ENCODE results near the gene SH3GL2.

Gene SH3GL2
- 0 to 0.40 reads per million in 2 donors for total RNA-seq

- peak in 1 of 5 experiments; percentile 51 for DNase-seq
These were observed at the start of gene SH3GL2 for GRCh38 chr9:17578911-17579793. Gene SH3GL2, plus strand, starts transcription at chr9:17579066.

DNA sequence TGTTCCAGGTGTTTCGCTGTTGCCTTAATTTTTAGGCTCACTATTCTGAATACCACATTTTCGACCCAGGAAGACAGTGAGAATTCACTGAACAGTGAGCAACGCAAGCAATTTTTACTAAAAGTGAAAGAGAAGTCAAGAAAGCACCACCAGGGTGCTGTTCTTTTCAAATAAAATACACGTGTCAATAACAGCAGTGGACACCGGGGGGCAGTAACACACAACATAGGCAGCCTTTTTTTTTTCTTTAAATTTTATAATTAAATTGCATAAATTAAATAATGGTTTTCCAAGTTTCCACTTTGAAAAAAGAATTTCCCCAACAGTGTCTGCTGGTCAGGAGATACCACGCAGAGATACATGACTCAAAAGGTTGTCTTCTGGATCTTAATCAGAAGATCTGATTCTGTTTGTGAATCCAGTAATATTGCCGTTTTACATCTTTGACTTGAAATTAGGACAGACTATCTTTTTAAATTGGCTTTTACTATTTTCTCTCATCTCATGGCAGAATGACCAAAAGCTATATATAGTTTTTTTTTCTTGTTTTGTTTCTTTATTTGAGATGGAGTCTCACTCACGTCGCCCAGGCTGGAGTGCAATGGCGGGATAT is 47.1 kb upstream of the SH3GL2 start:
- DNase-seq, result peak in 1 of 5 experiments; percentile 30

DNA sequence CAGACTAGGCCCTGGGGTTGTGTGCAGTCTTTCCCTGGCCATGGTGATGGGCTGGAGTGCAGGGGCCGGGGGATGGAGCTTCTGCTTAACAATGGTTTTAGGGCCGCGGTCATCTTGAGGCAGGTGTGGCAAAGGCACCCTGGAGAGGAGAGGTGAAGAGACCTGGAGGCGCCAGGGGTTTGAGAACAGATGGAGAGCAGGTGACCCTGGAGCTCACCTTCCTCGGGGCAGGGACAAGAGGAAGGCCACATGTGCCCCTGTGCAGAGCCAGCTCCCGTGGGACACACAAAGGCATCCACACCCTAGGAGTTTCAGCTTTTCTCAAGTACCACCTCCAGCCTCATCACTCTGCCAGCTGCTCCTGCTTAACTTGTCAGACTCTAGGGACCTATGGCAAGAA is 46.4 kb upstream of the SH3GL2 start:
- no peak for DNase-seq

DNA sequence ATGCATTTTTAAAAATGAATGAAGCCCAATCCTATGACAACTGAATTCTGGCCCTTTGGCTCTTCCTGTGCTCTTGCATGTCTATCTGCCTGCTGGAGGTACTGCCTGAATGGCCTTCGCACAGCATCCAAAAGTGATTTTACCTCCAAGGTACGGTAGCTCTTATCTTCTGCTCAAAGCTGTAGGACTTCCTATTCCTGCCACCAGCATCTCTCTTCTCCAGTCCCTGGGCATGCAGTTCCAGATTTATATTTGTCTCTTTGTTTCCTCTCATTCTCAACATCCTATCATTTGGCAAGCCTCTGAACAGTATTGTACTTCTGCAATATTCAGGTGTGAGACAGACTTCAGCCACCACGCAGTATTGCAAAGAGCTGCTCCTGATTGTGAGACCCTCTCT is 43.7 kb upstream of the SH3GL2 start:
- no peak for DNase-seq

GRCh38 chr9:17536027-17536426 is 42.8 kb upstream of the SH3GL2 start:
- DNase-seq, result no peak

DNA sequence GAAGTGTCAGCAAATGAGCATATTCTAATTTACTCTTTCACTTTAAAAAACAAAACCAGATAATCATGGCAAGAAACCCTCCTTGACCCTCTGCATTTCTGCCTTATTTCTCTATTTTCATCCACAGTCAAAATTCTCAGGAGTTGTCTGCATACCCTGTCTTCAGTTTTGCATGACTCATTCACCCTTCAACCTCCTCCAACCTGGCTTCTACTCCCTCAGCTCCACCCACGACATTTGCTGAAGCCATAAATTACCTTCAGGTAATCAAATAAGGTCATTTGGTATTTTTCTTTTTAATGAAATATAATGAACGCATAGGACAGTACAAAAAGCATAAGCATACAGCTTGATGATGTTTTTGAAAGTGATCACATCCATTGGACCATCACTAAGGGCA is 27.8 kb upstream of the SH3GL2 start:
- DNase-seq, result no peak

GRCh38 chr9:17555362-17556054 is 23.4 kb upstream of the SH3GL2 start:
- no peak for DNase-seq

DNA sequence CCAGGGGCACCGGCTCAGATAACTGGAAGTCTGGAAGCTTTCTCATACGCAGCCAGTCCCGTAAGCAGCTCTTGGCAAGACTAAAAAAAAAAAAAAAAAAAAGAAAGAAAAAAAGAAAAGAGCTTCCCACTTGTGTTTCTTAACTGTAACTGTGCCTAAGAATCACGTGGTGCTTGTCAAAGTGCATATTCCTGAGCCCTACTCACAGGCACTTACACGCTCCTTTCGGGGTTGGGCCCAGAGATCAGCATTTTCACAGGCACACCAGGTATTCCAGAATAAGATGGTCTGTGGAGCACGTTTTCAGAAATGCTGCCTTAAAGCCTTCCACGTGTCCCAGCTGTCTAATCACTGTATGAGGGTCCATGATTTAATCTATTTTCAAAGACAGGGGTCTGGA is 22.6 kb upstream of the SH3GL2 start:
- no peak for DNase-seq

- no peak for DNase-seq
These were observed 21.9 kb upstream of the SH3GL2 start for GRCh38 chr9:17556935-17557334.

DNA sequence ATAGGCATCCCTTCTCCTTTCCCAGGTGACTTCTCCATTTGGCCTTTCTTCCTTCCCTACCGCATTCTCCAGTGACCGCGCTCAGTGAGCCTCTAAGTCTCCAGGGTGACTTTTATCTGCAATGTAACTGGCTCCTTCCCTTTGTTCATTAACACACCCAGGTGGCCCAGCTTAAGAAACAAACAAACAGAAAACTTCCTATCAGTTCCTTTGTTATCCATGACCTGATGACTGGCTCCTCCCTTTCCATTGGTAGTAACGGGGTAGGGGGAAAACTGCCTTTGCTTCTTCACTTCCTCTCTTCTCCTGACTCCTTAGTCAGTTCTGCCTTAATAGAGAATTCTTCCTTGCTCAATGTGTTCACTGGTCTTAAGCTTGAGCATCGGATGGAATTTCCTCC is 7.0 kb upstream of the SH3GL2 start:
- no peak for DNase-seq

DNA sequence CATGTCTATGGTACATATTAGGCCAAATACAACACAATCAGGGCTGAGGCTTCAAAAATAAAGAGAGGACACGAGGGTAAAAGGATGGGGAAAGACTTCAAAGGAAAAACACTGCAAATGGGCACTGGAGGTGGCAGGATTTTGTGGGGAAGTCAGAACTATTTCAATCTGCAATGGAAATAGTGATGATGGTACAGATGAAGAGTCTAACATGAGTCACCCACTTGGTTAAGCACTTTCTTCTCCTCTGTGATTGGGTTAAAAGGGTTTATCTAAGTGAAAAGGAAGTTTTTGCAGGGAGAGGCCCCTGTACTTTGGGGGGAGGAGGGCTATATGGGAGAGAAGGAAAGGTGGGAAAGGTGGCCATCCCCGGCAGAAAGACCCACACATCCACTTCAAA is 4.5 kb upstream of the SH3GL2 start:
- no peak for DNase-seq

GRCh38 chr9:17578577-17578910 is 322 bp upstream of the SH3GL2 start:
- no peak for DNase-seq

DNA sequence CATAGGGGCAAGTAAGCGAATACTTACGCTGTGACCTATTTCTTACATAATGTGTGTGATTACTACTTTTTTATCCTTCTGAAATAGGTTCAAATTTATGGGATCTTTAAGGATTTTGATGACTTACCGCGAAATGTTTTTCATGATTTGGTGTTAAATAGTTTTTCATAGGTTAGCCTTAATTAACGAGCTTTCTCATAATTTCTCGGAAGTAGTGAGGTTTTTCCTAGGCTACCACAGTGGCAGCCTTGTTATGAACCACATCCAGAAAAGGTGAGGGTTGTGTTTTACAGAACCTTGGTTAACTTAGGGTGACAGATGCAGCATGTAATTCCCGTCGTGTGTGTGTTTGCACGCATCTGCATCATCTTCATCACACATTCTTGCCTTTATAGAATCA is 1.3 kb downstream of the SH3GL2 start:
- DNase-seq, result no peak

GRCh38 chr9:17587113-17587512 is 8.2 kb downstream of the SH3GL2 start:
- DNase-seq, result no peak

GRCh38 chr9:17588395-17588794 is 9.5 kb downstream of the SH3GL2 start:
- DNase-seq, result no peak

DNA sequence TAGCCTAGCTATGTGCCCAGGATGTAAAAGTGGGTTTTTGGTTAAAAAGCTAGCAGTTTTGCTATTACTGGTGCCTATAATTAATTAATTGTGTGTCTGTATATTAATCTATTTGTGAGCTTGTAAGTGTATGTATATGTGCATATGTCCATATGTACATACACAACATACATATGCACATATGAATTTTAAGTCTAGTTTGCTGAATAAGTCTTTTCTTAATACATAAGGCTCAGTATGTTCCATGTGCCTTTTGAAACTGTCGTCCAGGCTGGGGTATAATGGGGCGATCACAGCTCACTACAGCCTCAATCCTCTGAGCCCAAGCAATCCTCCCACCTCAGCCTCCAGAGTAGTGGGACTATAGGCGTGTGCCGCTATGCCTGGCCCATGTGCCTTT is 10.1 kb downstream of the SH3GL2 start:
- DNase-seq, result no peak

GRCh38 chr9:17589771-17590170 is 10.9 kb downstream of the SH3GL2 start:
- no peak for DNase-seq

GRCh38 chr9:17594961-17595360 is 16.1 kb downstream of the SH3GL2 start:
- DNase-seq, result no peak

DNA sequence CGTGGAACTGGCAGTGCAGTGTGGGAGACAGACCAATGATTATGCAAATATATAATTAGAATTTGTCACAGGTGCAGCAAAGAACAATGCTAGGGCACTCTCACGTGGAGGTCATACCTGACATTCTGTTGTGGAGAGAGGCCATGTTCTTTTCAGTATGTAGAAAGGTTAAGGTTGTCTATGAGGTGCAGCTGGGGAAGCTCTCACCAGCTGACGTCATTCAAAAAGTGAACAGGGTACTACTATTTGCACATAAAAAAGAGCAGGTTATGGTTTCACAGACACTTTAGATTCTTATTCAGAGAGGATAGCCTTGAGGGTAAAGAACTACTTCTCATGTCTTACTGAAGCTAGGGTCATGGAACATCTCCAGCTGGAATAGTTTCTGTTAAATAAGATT is 19.1 kb downstream of the SH3GL2 start:
- DNase-seq, result no peak

- DNase-seq, result no peak
These were observed 22.2 kb downstream of the SH3GL2 start for GRCh38 chr9:17600962-17601593.

DNA sequence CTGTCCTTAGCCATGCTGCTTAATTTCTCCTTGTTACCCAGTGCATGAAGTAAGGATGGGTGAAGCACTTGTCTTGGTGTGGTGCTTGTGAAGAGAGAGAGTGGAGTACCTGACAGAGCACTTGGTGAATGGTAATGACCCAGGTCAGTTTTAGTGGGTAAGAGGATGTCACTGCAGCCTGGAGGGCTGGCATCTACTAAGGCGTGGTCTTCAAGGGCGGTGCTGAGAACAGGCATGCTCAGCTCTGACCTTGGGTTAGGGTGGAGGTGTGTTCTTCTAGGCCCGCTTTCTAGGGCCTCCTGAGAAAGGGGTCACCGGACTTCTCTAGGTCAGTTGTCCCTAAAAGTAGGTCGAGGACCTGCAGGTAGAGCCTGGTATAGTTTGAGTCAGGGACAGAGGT is 25.7 kb downstream of the SH3GL2 start:
- no peak for DNase-seq

DNA sequence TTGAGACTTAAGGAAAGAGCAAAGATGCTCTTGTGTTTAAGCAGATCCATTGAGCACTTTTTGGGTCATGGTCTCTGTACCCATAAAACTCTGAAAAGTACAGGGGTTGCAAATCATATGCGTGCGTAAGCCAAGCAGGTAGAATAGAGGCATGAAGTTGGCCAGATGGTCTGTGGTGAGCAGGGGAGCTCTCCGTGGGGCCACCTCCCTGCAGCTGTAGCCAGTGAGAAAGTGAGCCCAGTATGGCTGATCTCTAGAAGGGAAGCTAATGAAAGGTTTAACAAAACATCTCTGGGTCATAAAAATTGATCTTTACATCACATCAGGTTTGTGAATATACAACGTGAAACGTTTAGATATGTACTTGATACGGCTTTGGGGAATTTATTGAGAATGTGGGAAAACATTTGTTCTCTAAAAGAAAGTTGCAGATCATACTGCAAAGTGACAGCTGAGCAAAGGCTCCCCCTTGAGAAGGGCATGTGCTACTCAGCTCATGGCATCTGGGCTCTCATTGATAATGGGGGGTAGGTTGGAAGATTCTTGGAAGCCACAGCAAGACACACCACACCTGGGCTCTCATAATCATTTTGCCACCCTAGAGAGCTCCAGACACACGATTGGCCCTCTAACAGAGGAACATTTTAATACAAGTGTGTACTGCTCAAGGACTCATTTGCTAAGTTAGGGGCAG is 30.6 kb downstream of the SH3GL2 start:
- DNase-seq, result no peak

GRCh38 chr9:17611342-17611741 is 32.5 kb downstream of the SH3GL2 start:
- DNase-seq, result no peak

All from T-helper 2 cell (primary cell).